Measurements from ENCODE around the gene SPIB.

GRCh38 chr19:50437862-50438449 is 19.2 kb downstream of the SPIB start:
- no peak for TF ChIP-seq CTCF (IDR thresholded peaks at IDR 0.05)
- TF ChIP-seq POLR2A (IDR thresholded peaks at IDR 0.05), result no peak
